ENCODE data around the gene KRTAP16-1.
"Not testable (repeated sequence)": the region's sequence is repeated elsewhere in the genome, so short reads cannot be mapped to it uniquely, and the experiment has no call there.

The KRTAP16-1 gene

DNA sequence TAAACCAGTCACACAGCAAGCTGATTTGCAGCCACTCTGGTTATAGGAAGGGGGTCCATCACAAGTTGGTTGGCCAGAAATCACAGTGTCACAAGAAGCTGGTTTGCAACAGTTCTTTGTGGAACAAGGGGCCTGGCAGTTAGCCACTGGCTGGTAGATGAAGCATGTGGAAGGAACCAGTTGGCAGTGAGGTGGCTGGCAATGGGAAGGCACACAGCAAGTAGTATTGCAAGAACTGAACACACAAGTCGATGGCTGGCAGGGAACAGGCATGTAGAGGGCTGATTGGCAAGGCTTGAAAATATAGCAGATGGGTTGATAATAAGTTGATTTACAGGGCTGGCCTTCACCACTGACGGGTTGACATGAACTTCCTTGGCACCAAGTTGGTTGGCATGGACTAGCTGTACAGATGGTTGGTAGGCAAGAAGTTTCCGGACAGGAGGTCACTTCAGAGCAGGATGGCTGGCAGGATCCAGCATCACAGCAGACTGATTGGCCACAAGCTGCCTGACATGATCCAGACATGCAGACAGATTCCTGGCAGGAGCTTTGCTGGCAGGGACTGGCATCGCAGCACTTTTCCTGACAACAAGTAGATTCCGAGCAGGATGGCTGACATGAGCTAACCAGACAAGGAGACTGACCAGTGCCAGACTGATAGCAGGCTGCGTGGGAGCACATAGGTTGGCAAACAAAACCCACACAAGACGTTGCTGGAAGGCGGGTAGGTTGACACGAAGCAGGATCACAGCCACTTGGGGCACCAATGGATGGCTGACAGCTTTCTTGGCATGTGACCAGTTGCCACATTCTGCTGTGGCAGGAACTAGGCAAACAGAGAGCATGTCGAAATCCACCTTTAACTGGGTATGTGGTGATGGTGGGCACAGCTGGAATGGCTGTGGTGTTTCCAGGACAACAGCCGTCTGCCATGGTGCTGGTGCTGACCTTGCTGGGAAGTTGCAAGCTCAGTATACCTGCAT, 6.9 kb downstream of the KRTAP16-1 start, which contains the start of gene KRTAP29-1:
TSS of gene KRTAP29-1 (minus strand) at position 936 of the 986 bp plus-strand sequence. CDS start at position 936, 0 bp downstream.
- no peak for DNase-seq (ENCODE audit: low spot score)

DNA sequence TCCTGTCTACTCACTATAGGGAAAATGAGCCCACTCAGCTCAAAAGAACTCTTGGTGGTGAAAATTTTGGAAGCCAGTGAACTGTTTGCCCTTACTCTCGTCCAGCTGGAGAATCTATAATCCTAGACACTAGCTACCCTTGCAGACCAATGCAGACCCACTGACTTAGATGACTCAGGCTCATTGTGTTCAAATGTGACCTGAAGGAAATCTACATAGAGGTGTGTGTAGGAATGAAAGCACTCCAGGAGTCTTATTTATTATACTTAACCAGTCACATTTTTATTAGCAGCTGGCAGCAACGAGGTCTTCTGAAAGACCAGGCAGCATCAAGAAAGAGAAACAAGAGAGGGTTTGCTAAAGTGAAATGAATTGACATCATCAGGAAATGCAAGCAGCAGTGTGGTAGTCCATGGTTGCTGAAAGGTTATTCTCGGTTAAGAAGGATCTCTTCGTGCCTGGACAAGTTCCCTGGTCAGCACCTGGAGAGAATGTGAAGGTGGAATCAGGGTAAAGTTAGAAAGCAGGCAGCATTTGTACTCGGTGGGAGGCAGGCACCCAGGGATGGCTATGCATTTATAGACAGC, 7.8 kb downstream of the KRTAP16-1 start:
- no peak for DNase-seq (ENCODE audit: low spot score)

DNA sequence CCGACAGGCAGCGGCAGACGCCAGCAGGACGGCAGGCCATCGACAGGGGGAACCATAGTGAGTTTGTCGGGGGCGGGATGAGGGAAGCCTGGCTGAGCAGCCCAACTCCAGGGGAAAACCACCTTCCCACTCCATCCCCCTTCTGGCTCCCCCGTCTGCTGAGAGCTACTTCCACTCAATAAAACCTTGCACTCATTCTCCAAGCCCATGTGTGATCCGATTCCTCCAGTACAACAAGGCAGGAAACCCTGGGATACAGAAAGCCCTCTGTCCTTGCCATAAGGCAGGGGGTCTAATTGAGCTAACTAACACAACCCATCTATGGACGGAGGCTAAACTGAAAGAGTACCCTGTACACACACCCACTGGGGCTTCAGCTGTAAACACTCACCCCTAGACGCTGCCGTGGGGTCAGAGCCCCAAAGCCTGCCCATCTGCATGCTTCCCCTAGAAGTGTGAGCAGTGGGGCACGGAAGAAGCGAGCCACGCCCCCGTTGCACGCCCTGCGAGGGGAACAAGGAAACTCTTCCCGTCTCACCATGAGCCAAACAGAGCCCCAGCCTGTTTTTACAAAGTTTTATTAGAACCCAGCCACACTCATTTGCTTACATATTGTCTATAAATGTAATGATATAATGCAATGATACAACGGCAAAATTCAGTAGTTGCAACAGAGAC, 10.5 kb downstream of the KRTAP16-1 start:
- DNase-seq (ENCODE audit: low spot score), result no peak

DNA sequence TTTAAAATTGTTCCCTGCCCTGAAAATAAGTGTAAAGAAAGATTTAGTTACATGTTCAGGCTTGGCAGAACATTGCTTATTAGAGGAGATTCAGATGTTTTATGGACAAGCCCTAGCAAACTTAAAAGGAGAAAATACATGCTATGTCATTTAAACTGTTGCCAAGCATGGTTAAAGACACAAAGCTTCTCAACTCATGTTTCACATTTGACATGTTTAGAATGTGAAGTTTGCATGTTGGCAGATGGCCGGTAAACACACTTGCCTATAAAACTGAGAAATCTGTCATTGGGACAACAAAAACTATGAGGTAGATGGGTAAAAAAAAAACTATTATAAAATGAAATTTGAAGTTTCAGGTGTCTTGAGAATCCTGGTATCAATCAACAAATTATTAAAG, 12.3 kb downstream of the KRTAP16-1 start:
- DNase-seq (ENCODE audit: low spot score), result no peak

DNA sequence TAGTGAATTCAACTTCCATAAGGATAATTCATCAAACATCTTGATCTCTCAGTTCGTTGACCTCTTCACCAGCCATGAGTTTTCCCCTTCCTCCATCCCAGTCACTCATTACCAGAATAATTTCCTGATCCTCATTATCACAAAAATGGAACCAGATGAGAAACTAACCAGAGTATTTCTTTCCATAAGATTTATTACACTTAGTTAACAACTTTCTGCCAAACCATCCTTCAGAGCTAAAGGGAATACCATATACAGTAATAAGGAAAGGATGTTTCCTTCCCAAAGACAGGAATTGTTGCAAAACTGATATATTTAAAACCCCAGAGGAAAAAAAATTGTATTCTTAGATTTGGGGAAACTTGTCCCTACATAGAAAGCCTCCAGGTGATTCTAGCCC, 15.1 kb downstream of the KRTAP16-1 start:
- no peak for DNase-seq (ENCODE audit: low spot score)

DNA sequence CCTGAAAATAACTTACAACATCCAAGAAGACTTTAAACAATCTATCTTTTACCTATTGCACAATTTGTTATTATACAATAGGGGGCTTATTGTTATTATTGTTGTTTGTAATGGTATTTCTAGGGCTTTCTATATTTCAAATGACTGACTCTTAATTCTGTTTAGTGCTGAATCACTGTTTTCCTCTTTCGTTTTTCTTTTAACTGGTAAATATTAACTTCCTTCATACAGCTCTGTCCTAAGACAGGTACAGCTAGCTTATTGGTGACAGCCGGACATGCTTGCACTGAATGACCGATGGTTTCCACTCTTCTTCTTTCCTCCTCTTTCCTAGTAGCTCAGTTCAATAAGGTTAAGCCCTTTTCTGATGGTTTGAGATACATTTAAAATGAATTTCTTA, 22.1 kb downstream of the KRTAP16-1 start:
- no peak for DNase-seq (ENCODE audit: low spot score)

DNA sequence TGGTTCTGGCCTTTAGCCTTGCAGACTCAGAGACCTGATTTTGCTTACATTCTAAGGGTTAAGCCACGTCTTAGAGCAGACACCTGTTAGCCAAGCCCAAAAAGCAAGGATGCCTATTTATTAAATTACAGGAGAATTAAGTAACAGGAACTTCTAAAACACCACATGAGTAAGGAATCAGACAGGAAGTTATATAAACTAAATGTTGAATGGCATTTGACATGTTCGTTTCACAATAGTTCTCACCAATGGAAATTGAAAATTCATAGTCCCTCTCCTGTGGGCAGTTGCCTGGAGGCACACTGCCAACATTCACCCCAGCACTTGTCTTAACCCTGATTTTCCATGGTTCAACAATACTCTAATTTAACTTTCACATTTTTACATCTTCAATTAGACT, 24.6 kb downstream of the KRTAP16-1 start:
- DNase-seq (ENCODE audit: low spot score), result no peak

DNA sequence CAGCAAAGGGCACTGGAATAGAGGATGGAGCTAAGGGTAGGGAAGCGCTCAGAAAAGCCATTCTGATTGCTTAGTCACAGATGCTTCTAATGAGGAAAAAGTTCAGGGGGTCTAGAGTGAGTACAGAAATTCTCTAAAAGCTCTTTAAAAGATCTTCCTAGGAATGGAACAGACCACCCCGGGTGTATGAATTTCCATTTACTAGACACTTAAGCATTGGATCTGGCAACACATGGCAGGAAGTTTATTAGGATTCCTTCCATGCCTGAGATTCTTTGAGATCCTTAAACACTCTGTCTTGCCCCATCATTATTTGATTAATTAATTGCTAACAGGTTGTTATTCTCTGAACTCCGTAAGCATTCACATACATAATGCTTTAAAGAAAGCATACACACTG, 25.1 kb downstream of the KRTAP16-1 start:
- no peak for DNase-seq (ENCODE audit: low spot score)

DNA sequence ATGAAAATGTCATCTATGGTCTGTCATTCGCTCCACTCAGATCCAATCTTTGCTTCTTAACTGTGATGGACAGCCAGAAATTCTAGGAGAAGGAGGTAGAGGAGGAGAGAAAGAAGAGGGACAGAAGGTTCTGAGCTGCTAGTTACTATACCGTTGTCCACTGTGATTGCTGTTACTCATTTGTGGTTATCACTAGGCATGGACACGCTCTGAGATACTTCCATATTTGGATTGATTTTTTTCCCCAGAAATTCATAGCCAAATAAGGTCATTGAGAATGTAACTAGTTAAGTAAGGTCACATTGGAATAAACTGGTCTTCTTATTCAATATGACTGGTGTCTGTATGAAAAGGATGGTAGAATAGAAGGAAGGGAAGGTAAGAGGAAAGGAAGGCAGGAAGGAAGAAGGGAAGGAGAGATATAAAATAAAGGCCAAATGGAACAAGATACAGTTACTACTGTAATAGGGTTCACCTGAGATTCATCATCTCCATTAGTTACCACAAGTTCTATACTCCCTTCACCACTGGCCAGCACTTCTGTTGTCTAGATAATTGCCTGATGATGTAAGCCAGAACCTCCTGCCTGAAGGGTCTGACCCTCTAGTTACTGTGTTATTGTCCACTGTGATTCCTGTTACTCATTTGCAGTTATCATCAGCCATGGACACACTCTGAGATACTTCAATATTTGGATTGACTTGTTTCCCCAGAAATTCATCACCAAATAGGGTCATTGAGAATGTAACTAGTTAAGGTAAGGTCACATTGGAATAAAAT, 30.7 kb downstream of the KRTAP16-1 start:
- no peak for DNase-seq (ENCODE audit: low spot score)

DNA sequence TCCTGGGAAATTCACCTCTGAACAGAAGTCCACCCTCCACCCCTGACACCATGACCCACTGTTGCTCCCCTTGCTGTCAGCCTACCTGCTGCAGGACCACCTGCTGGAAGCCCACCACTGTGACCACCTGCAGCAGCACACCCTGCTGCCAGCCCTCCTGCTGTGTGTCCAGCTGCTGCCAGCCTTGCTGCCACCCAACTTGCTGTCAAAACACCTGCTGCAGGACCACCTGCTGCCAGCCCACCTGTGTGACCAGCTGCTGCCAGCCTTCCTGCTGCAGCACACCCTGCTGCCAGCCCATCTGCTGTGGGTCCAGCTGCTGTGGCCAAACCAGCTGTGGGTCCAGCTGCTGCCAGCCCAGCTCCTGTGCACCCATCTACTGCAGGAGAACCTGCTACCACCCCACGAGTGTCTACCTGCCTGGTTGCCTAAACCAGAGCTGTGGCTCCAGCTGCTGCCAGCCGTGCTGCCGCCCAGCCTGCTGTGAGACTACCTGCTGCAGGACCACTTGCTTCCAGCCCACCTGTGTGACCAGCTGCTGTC, 33.4 kb downstream of the KRTAP16-1 start, which contains the start of gene KRTAP9-7:
TSS of gene KRTAP9-7 (plus strand) at position 51 of the 543 bp plus-strand sequence. CDS start at position 51, 0 bp downstream.
- DNase-seq (ENCODE audit: low spot score), result not testable (repeated sequence)

DNA sequence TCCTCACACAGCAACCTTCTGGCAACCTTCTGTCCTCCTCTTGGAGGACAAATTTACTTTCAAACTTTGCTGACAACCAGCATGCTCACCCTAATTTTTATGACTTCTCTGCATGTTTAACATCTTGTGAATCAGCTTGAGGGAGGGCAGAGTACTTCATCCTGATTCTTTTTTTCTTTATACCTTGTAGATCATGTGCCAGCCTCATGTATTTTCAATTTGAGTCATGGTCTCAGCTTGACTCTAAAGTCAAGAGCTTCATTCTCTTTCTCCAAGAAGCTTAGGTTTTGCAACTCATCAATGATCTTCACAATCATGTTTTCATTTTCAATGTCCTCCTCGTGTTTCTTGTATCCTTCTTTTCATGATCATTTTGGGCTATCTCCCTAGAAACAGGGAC, 37.3 kb downstream of the KRTAP16-1 start:
- DNase-seq (ENCODE audit: low spot score), result no peak

DNA sequence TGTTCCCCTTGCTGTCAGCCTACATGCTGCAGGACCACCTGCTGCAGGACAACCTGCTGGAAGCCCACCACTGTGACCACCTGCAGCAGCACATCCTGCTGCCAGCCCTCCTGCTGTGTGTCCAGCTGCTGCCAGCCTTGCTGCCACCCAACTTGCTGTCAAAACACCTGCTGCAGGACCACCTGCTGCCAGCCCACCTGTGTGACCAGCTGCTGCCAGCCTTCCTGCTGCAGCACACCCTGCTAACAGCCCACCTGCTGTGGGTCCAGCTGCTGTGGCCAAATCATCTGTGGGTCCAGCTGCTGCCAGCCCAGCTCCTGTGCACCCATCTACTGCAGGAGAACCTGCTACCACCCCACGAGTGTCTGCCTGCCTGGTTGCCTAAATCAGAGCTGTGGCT, 37.8 kb downstream of the KRTAP16-1 start:
- not testable (repeated sequence) for DNase-seq (ENCODE audit: low spot score)

DNA sequence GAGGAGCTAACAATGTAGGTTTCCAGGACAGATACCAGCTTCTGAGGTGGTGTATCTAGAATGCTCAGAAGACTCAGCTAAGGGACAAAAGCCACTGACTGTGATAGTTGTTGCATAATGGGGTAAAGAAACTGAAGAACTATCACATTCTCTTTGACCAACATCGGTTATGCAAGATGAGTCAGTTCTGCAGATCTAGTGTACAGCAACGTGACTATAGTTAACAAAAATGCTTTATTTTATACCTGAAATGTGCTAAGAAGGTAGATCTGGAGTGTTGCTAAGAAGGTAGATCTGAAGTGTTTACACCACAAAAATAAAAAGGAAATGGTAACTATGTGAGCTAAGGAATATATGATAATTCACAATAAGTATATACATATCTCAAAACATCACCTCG, 41.4 kb downstream of the KRTAP16-1 start:
- no peak for DNase-seq (ENCODE audit: low spot score)

DNA sequence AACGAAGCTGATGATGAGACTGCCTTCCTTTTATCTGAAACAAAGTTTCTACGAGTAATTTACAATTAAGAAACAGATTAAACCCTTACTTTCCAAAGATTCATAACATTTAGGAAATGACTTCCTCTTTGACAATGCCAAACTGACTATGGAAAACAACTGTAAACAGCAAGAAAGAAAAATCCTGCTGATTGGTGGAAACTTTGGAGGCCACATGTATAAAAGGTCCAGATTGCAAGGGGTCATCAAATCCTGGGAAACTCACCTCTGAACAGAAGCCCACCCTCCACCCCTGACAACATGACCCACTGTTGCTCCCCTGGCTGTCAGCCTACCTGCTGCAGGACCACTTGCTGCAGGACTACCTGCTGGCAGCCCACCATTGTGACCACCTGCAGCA, 44.0 kb downstream of the KRTAP16-1 start, which contains the start of gene KRTAP9-6:
TSS of gene KRTAP9-6 (plus strand) at position 301 of the 400 bp plus-strand sequence. CDS start at position 301, 0 bp downstream.
- no peak for DNase-seq (ENCODE audit: low spot score)

DNA sequence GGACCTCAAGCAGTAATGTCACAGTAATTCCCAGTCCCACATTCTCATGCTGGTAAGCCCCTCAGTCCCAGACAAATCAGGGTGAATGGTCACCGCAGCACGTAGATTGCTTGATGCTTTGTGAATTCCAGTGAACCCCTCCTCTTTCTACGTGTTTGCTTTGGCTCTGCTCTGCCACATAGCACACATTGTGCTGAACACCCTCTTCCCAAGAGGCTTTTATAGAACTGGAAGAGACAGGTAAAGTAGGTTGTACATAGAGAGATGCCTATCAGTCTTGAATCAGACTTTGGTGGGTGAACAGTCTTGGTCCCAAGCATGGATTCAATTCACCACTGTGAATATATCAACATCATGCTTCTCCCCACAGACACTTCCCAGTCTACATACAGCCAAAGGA, 44.5 kb downstream of the KRTAP16-1 start:
- no peak for DNase-seq (ENCODE audit: low spot score)

DNA sequence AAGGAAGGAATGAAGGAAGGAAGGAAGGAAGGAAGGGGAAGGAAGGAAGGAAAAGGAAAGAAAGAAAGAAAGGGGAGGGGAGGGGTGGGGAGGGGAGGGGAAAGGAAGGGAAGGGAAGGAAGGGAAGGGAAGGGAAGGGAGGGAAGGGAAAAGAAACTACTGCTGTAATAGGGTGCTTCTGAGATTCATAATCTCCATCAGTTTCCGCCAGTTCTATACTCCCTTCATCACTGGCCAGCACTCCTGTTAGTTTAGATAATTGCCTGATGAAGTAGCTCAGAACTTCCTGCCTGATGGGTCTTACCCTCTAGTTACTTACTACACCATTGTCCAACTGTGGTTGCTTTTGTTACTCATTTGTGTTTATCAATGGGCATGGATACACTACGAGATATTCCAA, 45.9 kb downstream of the KRTAP16-1 start:
- no peak for DNase-seq (ENCODE audit: low spot score)

DNA sequence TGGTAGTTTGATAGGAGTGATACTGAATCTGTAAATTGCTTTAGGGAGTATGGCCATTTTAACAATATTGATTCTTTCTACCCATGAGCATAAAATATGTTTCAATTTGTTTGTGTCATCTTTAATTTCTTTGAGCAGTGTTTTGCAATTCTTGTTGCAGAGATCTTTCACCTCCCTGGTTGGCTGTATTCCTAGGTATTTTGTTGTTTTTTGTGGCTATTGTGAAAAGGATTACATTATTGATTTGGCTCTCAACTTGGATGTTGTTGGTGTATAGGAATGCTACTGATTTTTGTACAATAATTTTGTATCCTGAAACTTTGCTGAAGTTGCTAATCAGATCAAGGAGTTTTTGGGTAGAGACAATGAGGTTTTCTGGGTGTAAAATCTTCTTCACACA, 50.7 kb downstream of the KRTAP16-1 start:
- no peak for DNase-seq (ENCODE audit: low spot score)

Measured in pons (tissue), 1 donor.